AG04449 (cell line): ENCODE results near the gene ISCU.
A peak's percentile ranks its signal among the peaks of the same experiment; 100 is the strongest.

ENCODE experiments used
- CTCF ChIA-PET: fragments of 350-600 bp; formaldehyde crosslinking; extraction: SDS; loops from one replicate; lab custom pipeline; 2021; ENCODE audit warnings: antibody characterized with exemption; lab: Yijun Ruan, JAX
- POLR2A ChIA-PET: fragments of 400-600, 350-600 bp; formaldehyde crosslinking; extraction: SDS; loops from one replicate; lab custom pipeline; 2020; ENCODE audit warnings: antibody characterized with exemption, inconsistent platforms; lab: Yijun Ruan, JAX
- DNase-seq: peaks from one replicate; pipeline ENCODE4 v3.0.0-alpha.2; 2010; ENCODE audit warnings: low read depth, low spot score
- H3K4me3 ChIP-seq: 2 replicates; pipeline ENCODE4 v1.5.1; 2011; ENCODE audit warnings: low read depth, mild to moderate bottlenecking, control low read depth, low read length
- TF ChIP-seq, protein P1 (sequence below): IDR thresholded peaks from one replicate; pipeline ENCODE4 v1.5.1; 2011; ENCODE audit warnings: mild to moderate bottlenecking, moderate library complexity, low read length, control low read depth, inconsistent platforms; ENCODE audit not compliant: insufficient read depth; ENCODE audit errors: missing control alignments

The ISCU gene

DNA sequence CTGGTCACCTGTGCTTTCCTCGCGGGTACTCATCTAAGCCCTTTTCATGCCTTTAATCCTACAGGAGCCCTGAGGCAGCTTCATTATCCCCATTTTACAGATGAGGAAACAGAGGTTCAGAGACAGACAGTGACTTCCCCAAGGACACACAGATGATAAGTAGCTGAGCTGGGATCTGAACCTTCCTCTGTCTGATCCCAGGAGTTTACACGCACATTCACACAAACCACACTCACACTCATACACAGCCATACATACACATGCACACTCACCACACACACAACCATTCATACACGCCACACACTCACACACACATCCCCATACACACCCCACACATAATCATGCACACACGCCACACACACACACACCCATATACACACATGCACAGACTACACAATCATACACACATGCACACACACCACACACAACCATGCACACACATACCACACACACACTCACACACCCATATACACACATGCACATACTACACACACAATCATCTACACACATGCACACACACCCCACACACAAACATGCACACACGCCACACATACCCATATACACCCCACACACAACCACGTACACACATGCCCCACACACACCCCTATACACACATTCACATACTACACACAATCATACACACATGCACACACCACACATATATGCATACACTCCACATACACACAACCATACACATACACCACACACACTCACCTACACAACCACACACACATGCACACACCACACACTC lies 32.7 kb downstream of the ISCU start:
- TF ChIP-seq, protein P1, sequence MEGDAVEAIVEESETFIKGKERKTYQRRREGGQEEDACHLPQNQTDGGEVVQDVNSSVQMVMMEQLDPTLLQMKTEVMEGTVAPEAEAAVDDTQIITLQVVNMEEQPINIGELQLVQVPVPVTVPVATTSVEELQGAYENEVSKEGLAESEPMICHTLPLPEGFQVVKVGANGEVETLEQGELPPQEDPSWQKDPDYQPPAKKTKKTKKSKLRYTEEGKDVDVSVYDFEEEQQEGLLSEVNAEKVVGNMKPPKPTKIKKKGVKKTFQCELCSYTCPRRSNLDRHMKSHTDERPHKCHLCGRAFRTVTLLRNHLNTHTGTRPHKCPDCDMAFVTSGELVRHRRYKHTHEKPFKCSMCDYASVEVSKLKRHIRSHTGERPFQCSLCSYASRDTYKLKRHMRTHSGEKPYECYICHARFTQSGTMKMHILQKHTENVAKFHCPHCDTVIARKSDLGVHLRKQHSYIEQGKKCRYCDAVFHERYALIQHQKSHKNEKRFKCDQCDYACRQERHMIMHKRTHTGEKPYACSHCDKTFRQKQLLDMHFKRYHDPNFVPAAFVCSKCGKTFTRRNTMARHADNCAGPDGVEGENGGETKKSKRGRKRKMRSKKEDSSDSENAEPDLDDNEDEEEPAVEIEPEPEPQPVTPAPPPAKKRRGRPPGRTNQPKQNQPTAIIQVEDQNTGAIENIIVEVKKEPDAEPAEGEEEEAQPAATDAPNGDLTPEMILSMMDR: no peak
- H3K4me3 ChIP-seq: peak overlapping the region; percentile 76
- DNase-seq: no peak
- ChIA-PET POLR2A (interaction anchor here (1.1 kb wide), 1 partner anchor 9 kb away, joined by 3 read pairs; no protein-coding TSS in a partner anchor), CTCF (interaction anchor here (0.8 to 6.8 kb wide), 4 partner anchors 9 to 31 kb away, joined by 3 to 60 read pairs (median 3); no protein-coding TSS in a partner anchor)

DNA sequence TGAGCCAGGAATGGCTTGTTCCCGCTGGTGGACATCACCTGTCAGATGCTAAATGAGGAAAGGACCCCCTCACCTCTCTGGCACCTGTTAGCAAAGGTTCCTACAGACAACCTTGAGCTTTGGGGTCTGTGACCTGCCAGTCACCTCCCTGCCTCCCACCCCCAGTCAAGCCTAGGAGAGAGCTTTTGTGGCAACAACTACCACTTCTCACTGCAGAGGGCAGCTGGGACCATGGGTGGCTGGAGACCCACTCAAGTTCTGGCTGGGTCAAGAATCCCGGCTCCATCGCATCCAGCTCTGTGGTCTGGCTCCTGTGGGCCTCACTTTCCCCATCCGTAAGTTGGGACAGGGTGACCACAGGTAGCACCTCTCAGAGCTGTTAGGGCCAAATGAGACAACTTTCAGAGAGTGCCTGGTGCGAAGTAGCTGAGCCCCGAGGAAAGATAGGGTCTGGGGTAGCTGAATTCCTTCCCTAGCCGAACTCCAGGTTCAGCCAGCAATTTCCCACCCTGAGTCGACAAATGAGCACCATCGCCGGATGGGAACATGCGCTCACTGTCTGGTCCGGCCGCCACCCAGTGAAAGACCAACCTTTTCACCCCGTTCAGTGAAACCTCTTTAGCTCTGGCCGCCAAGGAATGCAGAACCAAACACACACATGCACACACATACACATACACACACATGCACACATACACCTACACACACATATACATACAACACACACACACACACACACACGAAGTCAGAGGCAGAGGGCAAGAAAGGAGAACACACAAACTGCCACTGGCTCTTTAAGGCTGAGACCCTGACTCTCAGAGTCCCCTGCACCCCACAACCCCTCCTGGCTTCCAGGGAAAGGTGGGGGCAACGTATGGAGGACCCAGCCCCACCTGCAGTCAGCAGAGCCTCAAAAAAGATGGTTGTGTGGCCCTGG lies 33.6 kb downstream of the ISCU start:
- H3K4me3 ChIP-seq: peak overlapping the region; percentile 76

DNA sequence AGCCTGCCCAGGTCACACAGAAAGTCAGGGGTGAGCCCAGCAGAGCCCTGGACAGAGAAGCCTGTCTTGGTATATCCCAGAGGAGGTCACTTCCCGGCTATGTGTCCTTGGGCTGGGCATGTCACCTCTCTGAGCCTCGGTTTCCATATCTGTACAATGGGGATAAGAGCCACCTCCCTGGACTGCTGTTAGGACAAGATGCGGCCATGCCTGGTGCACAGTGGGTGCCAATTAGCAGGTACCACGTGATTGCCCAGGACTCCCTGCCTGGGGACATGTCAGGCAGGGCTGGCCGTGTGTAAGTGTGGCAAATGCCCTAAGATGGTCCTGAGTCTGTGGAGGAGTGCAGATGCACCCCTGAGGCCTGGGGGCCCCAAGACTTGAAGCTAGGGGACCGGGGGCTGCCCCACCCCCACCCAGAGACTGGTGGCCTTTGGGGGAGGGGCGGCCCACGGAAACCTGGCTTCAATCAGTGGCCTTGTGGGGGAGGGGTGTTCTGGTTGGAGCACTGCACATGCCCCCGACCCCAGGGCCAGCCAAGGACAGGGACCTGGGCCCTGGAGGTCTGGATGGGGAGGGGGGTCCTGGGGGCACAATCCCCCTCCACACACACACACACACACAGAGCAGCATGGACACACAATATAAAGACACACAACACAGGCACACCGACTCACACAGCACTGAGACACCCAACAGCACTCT lies 34.6 kb downstream of the ISCU start:
- ChIA-PET CTCF (interaction anchor here (1.8 to 6.8 kb wide), 3 partner anchors 14 to 26 kb away, joined by 5 to 60 read pairs (median 5); no protein-coding TSS in a partner anchor), POLR2A (interaction anchor here (0.8 kb wide), 1 partner anchor 20 kb away, joined by 3 read pairs; no protein-coding TSS in a partner anchor)
- H3K4me3 ChIP-seq: peak overlapping the region; percentile 76
- DNase-seq: no peak
- TF ChIP-seq, protein P1: no peak

More for the DNA sequence above, 33.6 kb downstream of the ISCU start:
- DNase-seq: no peak
- ChIA-PET POLR2A (interaction anchor here (1.1 kb wide), 1 partner anchor 10 kb away, joined by 3 read pairs; no protein-coding TSS in a partner anchor), CTCF (interaction anchor here (0.7 to 6.8 kb wide), 5 partner anchors 10 to 22 kb away, joined by 3 to 60 read pairs (median 4); no protein-coding TSS in a partner anchor)
- TF ChIP-seq, protein P1: no peak

DNA sequence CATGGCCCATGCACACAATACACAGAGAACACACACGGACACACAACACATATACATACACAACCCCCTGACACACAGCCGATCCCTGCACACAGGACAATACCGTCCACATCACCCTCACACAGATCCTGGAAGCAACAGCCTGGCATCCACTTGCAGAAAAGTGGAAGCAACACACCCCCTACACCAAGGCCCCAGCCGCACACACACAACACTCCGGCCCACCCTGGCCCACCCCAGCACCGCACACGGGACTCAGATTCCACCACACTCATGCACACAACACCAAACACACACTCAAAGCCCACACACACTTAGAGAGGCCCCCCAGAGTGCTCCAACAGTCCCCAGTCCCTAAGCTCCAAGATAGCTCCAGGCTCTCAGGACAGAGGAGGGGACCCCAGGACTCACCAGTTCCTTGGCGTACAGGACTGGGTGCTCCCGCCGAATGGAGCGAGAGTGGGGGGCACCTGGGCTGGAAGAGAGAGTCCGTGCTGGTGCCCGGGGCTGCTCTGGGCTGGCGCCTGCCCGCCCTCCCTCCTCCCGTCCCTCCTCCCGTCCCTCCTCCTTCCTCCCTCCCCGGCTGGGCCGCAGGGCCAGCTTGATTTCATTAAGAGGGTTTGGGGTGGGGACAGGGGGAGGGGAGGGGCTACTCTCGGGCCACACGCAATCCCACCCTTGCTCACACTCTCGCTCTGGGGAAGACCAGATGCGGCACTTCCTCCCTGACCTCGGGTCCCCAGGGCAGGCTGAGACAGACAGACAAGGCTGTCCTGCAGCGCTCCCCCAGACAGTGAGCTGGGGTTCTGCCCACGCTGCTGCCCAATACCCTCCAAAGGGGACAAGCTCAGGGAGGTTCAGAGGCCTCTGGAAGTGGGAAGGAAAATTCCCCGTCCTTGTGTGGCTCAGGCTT lies 35.4 kb downstream of the ISCU start, which contains the start of gene TMEM119:
Gene TMEM119 (minus strand): TSS at position 526 of the 913 bp plus-strand sequence. CDS start 5,701 bp downstream, outside the sequence.
- H3K4me3 ChIP-seq: peak within 1 kb of the TSS; percentile 76
- DNase-seq: no peak
- CTCF ChIA-PET: interaction anchor here (1.1 to 6.8 kb wide), 7 partner anchors 10 to 206 kb away, joined by 3 to 60 read pairs (median 5); no protein-coding TSS in a partner anchor
- TF ChIP-seq, protein P1: no peak
- POLR2A ChIA-PET: interaction anchor here (0.5 to 0.8 kb wide), 2 partner anchors 21 to 204 kb away, joined by 3 read pairs; no protein-coding TSS in a partner anchor
